OCI-LY7 (cell line): ENCODE measurements around the gene CDH16.

Experiments used
- EZH2phosphoT487 ChIP-seq: fragments of 200-600 bp; sonication (generic); IDR thresholded peaks from 2 replicates; pipeline ENCODE4 v1.6.1; 2018; ENCODE audit warnings: low read depth, borderline replicate concordance, mild to moderate bottlenecking, mixed run types, antibody characterized with exemption, low read length, moderate library complexity, mixed read lengths
- TF ChIP-seq, protein P1 (sequence below): fragments of 200-600 bp; sonication (generic); conservative IDR thresholded peaks from 2 replicates; pipeline ENCODE4 v1.5.1; 2014; ENCODE audit warnings: mild to moderate bottlenecking, antibody characterized with exemption, low read length, moderate library complexity, mixed read lengths

DNA sequence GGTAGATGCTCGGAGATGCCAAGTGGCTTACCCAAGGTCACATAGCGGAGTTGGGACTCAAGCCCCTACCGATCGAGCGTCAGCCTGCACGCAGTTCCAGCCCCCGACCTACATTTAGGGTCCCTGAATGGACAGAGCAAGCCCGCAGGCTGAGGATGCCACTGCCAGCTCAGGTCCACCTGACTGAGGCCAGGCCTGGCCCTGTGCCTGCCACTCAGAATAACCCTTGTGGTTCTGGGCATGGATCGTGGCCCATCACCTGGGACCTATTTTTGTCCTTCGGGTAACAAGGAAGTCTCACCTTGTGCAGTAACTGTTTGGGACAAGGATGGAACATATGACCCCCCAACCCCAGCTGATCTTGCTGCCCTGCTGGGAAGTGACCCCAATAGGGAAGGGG is 17.1 kb downstream of the CDH16 start:
- TF ChIP-seq, protein P1, sequence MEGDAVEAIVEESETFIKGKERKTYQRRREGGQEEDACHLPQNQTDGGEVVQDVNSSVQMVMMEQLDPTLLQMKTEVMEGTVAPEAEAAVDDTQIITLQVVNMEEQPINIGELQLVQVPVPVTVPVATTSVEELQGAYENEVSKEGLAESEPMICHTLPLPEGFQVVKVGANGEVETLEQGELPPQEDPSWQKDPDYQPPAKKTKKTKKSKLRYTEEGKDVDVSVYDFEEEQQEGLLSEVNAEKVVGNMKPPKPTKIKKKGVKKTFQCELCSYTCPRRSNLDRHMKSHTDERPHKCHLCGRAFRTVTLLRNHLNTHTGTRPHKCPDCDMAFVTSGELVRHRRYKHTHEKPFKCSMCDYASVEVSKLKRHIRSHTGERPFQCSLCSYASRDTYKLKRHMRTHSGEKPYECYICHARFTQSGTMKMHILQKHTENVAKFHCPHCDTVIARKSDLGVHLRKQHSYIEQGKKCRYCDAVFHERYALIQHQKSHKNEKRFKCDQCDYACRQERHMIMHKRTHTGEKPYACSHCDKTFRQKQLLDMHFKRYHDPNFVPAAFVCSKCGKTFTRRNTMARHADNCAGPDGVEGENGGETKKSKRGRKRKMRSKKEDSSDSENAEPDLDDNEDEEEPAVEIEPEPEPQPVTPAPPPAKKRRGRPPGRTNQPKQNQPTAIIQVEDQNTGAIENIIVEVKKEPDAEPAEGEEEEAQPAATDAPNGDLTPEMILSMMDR, result no peak
- TF ChIP-seq EZH2phosphoT487, result no peak
